Glutamatergic neuron (in vitro differentiated cells): ENCODE data around the gene DOCK1. TPM values are rescaled to one million over a fixed set of nuclear protein-coding genes. Genes with fewer than 3 reads are reported as not detected.

Experiments
- DNase-seq: peaks from one replicate; pipeline ENCODE4 v3.0.0; 2022
- H3K27ac Mint-ChIP-seq: one replicate; pipeline ENCODE4 v1.8.0; 2020; ENCODE audit warnings: mild to moderate bottlenecking, mixed read lengths, inconsistent platforms; ENCODE audit not compliant: unreplicated experiment
- H3K27me3 Mint-ChIP-seq: one replicate; pipeline ENCODE4 v1.8.0; 2020; ENCODE audit warnings: mild to moderate bottlenecking, moderate library complexity, mixed read lengths, inconsistent platforms; ENCODE audit not compliant: unreplicated experiment
- H3K36me3 Mint-ChIP-seq: one replicate; pipeline ENCODE4 v1.8.0; 2020; ENCODE audit warnings: mild to moderate bottlenecking, mixed read lengths, inconsistent platforms; ENCODE audit not compliant: unreplicated experiment
- H3K4me1 Mint-ChIP-seq: one replicate; pipeline ENCODE4 v1.8.0; 2020; ENCODE audit warnings: mild to moderate bottlenecking, low read depth, mixed read lengths, inconsistent platforms; ENCODE audit not compliant: unreplicated experiment
- H3K4me3 Mint-ChIP-seq: one replicate; pipeline ENCODE4 v1.8.0; 2020; ENCODE audit warnings: mild to moderate bottlenecking, mixed read lengths, inconsistent platforms; ENCODE audit not compliant: unreplicated experiment
- H3K9me3 Mint-ChIP-seq: one replicate; pipeline ENCODE4 v1.8.0; 2020; ENCODE audit warnings: mild to moderate bottlenecking, moderate library complexity, mixed read lengths, inconsistent platforms; ENCODE audit not compliant: unreplicated experiment
- total RNA-seq: library from RNA; stranded (reverse); fragmentation: NEBNext Ultra II Directional; extraction: Animal tissue kit (Norgen Biotek cat#: 25700); gene quantifications from one replicate; pipeline ENCODE4 v1.2.1, GENCODE V29; 2021; ENCODE audit not compliant: unreplicated experiment
- TF ChIP-seq, protein P1 (sequence below): fragments of 200-600 bp; sonication (generic); IDR thresholded peaks from one replicate; pipeline ENCODE4 v1.5.0; 2021; ENCODE audit not compliant: partially characterized antibody, unreplicated experiment

The DOCK1 gene
- total RNA-seq, 1 donor from 2014 or later = 19.7 TPM

DNA sequence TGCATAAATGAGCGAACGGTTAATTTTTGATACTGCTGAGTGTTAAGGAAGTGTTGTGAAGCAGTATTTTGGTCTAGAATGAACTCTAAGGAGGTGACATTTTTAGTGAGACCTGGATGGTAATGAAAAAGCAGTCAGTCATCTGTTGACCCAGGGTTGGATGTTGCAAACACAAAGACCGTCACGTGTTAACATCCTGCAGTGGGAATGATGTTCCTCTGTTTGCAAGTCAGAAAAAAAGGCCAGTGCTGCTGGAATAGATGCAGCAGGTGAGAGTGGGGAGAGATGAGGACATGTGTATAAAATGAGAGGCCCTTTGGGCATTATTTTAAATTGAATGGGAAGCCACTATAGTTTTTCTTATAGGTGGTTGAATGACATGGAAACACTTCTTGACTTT, 251.9 kb downstream of the DOCK1 start:
- DNase-seq = no peak
- H3K4me3 Mint-ChIP-seq = no peak overlapping the region
- peaks cover 14% of the 10 kb centered on the region for H3K4me1 Mint-ChIP-seq
- H3K36me3 Mint-ChIP-seq = no peaks in the 10 kb centered on the region
- H3K27ac Mint-ChIP-seq = no peak overlapping the region
- H3K27me3 Mint-ChIP-seq = no peaks in the 10 kb centered on the region
- TF ChIP-seq, protein P1, sequence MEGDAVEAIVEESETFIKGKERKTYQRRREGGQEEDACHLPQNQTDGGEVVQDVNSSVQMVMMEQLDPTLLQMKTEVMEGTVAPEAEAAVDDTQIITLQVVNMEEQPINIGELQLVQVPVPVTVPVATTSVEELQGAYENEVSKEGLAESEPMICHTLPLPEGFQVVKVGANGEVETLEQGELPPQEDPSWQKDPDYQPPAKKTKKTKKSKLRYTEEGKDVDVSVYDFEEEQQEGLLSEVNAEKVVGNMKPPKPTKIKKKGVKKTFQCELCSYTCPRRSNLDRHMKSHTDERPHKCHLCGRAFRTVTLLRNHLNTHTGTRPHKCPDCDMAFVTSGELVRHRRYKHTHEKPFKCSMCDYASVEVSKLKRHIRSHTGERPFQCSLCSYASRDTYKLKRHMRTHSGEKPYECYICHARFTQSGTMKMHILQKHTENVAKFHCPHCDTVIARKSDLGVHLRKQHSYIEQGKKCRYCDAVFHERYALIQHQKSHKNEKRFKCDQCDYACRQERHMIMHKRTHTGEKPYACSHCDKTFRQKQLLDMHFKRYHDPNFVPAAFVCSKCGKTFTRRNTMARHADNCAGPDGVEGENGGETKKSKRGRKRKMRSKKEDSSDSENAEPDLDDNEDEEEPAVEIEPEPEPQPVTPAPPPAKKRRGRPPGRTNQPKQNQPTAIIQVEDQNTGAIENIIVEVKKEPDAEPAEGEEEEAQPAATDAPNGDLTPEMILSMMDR = no peak
- H3K9me3 Mint-ChIP-seq = peaks cover 1% of the 10 kb centered on the region

DNA sequence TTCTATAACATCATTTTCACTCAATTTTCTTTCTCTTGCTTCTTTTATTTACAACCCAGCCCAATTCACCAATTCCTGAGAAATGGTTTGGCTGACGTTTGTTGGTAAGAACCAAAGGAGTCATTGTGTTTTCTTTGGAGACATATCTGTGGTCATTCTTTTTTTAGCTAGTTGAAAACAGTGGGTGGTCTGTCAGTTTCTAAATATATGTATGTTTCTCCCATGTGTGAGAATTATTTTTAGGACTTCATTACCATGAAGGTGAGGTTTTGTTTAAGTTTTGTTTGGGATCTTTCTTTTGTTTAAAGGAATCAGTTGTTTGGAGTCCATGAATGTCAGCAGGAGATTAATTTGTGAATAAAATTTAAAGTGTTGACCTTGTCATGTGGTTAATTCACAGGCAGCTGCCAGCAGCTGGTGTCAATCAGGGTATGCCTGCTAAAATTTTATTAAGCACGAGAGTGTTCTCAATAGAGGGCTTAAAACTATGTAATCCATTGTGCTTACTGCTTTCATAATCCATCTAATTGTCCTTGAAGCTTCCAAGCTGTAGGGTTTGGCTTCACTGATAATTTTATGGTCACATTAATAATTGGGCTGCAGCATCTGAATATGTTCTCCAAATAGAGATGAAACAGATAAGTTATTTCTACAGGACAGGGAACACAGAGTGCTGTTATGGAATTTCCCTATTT, 252.4 kb downstream of the DOCK1 start:
- Mint-ChIP-seq H3K4me3 (no peak overlapping the region), H3K9me3 (peaks cover 2% of the 10 kb centered on the region), H3K27me3 (no peaks in the 10 kb centered on the region), H3K36me3 (no peaks in the 10 kb centered on the region), H3K4me1 (peaks cover 15% of the 10 kb centered on the region), H3K27ac (no peak overlapping the region)
- TF ChIP-seq, protein P1 = no peak
- no peak for DNase-seq

DNA sequence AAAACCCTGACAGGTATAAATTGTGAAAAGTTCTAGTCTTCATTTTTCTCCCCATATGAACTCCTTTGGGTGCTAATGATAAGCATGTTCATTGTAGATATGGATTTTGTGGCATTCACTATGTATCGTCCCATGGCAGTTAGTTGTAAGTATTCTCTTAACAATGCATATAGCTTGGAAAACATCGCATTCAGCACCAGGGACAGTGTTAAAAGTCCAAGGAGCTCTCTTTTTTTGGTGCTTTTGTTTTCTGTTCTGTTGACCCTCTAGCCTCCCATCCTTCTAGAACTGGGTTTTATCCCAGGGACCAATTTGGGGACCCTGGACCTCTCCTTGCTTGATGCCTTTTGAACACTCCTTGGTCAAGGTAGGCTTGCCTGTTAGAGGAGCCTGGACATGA, 253.4 kb downstream of the DOCK1 start:
- no peak for DNase-seq
- Mint-ChIP-seq H3K4me3 (no peak overlapping the region), H3K27ac (no peak overlapping the region), H3K36me3 (no peaks in the 10 kb centered on the region), H3K4me1 (peaks cover 18% of the 10 kb centered on the region), H3K27me3 (no peaks in the 10 kb centered on the region), H3K9me3 (peaks cover 2% of the 10 kb centered on the region)
- TF ChIP-seq, protein P1 = no peak

DNA sequence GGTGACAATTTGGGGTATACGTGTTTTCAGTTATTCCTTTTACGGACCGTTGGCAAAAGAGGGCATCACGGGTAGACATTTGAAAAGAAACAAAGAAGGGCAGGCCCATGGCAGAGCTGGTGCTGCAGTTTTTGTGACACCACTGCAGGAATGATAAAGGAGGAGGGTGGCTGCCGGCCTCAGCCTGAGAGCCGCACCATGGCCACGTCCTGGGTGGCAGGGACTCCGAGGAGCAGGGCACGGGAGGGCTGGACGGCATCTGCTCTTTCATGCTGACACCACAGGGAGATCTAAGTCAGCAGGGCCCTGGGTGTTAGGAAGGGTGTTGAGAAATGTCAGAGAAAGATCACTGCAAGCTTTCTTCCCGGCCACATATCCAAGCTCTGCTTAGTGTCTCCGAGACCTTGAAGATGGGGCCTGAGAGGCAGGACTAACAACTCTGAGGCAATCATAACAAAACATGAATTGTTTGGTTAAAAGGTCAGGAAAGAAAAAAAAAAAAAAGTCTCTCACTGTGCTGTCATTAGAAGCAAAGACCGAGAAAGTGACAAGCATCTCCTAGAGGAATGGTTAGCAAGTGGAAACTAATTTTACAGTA, 254.5 kb downstream of the DOCK1 start:
- Mint-ChIP-seq H3K27ac (no peak overlapping the region), H3K27me3 (no peaks in the 10 kb centered on the region), H3K36me3 (no peaks in the 10 kb centered on the region), H3K4me3 (no peak overlapping the region), H3K9me3 (peaks cover 2% of the 10 kb centered on the region), H3K4me1 (peaks cover 15% of the 10 kb centered on the region)
- no peak for DNase-seq
- TF ChIP-seq, protein P1 = no peak

DNA sequence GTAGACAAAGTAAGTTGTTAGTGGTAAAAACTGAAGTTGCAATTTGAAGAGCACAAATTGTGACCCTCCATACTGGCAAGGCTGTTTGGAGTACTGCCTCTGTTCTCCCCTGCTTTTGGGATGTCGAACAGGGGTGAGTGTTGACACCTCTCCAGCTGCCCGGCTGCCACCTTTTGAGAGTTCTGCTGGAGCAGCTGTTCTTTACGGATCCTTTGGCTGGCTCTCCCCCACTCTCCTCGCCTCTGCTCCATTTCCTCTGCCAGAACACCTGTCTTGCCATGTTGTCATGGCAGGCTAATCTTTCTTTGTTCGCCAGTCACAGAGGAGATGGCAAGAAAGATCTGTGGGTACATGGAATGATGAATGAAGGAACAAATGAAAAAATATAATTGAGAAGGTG, 256.3 kb downstream of the DOCK1 start:
- peaks cover 15% of the 10 kb centered on the region for H3K4me1 Mint-ChIP-seq
- peak overlapping the region; percentile 43 for H3K27ac Mint-ChIP-seq

More for the DNA sequence above, 256.3 kb downstream of the DOCK1 start:
- Mint-ChIP-seq H3K36me3 (no peaks in the 10 kb centered on the region), H3K4me3 (no peak overlapping the region), H3K27me3 (no peaks in the 10 kb centered on the region), H3K9me3 (peaks cover 2% of the 10 kb centered on the region)
- TF ChIP-seq, protein P1 = no peak
- no peak for DNase-seq
